HL-60/S4 treated with retinoic acid at 250 ng/mL for 4 days and 3 days (cell line): ENCODE measurements around the gene TTC13.

Experiments used
- in situ Hi-C: fragments of 300-500 bp; cut with MboI; formaldehyde crosslinking; loops from 2 replicates; pipeline ENCODE4 v1.7.0; 2022; ENCODE audit warnings: low sequenced_read_pairs

TTC13 gene

DNA sequence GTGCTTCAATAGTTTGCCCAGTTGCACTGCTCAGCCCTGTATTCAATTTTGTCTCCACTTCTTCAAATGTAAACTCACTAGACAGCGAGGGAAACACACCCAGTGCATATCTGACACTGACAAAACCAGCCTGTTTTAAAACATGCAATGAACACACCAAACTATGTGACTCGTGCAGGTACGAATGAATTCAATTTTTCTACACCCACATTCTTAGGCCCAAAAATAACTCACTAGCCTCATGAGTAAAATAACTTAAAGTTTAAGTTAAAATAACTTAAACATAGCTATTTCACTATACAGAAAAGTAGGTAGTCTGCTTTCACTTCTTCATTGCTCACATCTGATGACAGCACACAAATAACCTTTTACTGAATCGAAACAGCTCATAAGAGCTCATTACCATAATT lies 21.1 kb downstream of the TTC13 start:
- in situ Hi-C loops: no loop called here

- in situ Hi-C loops: no loop called here
Measured at GRCh38 chr1:230950404-230950803, 28.3 kb downstream of the TTC13 start.

DNA sequence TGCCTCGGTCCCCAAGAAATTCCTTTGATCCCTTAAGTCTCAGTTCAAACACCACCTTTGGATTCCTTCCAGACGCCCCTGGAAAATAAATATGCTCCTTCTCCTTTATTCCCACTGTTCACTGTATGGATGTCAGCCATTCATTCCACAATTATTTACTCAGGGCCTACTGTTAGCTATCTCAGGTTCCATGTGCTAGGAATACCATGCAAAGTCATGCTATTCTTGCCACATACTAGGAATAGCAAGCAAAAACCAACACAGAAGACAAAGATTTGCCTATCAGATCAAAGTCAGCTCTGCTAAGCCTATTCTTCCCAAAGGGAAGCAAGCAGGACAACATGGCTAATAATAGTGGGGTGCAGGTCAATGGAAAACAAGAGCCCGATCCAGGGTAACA lies 29.8 kb downstream of the TTC13 start:
- in situ Hi-C loops: no loop called here

DNA sequence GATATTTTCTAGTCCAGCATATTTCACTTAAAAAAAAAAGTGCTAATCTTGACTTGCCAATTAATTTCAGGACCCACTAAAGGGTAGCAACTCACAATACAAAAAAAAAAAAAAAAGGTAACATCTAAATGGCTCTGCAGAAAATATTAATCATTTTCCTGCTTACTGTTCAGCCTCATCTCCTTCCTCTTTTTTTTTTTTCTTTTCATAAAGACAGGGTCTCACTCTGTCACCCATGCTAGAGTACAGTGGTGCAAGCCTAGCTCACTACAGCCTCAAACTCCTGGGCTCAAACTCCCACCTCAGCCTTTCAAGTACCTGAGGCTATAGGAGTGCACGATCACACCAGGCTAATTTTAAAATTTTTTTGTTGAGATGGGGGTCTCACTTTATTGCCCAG lies 30.4 kb downstream of the TTC13 start:
- in situ Hi-C loops: no loop called here

GRCh38 chr1:230943048-230943593 lies 35.5 kb downstream of the TTC13 start:
- in situ Hi-C loops: no loop called here

- in situ Hi-C loops: no loop called here
Measured at GRCh38 chr1:230940848-230941247, 37.8 kb downstream of the TTC13 start.

- in situ Hi-C loops: no loop called here
Measured at GRCh38 chr1:230939806-230940489, 38.7 kb downstream of the TTC13 start.

DNA sequence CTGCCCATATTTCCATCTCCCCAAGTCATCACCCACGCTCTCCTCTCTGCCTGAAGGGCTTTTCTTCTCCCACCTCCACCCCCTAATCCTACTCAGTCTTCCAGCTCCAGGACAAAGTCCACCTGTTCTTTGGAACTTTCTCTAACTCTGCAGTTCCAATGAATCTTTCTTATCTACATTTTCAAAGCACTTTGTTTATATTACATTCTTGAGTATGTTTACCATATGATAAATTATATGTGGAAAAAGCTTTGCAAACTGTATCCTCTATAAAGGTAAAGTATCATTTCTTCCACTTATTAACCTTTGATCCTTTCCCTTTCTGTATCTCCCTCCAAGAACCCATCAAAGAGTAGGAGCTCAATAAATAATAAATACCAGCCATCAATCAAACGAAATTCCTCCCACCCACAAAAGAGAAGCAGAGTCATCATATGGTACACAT lies 39.7 kb downstream of the TTC13 start:
- in situ Hi-C loops: no loop called here

DNA sequence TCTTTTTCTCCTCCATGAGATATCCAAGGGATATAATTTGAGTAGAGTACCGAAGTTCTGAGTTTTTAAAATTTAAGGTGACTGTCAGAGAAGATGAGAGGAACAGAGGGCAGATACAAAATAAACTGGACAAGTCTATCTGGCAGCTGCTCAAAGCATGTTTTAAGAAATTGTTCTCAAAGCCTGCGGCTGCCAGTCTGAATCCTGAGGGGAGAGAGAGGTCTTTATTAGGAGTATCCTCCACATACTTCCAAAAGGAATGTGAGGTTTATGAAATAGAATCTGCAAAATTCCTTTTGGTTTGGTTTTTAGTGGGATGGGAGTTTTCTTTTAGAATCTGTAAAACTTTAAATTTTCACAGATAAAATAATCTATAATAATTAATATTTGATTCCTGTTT lies 41.3 kb downstream of the TTC13 start:
- in situ Hi-C loops: no loop called here

DNA sequence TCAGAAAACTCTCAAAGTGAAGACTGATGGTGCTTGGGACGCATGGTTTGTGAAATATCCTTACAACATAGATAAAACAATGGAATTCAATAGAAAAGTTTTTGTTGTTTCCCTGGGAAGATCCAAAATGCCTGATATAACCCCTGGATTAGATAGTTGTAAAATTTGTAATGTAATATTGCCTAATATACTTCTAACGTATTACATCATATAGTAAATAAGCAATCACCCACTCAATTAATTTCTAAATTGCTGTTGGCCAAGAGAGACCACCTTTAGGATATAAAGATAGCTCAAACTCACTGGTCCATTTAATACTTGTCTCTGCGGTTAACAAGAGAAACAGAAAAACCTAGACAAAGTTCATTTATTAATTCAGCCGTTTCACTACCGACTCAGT lies 42.2 kb downstream of the TTC13 start:
- in situ Hi-C loops: no loop called here

- in situ Hi-C loops: no loop called here
Measured at GRCh38 chr1:230935852-230936251, 42.8 kb downstream of the TTC13 start.

- in situ Hi-C loops: no loop called here
Measured at GRCh38 chr1:230930986-230931385, 47.7 kb downstream of the TTC13 start.

- in situ Hi-C loops: no loop called here
Measured at GRCh38 chr1:230926182-230926581, 52.5 kb downstream of the TTC13 start.

GRCh38 chr1:230925608-230926007 lies 53.1 kb downstream of the TTC13 start:
- in situ Hi-C loops: no loop called here

DNA sequence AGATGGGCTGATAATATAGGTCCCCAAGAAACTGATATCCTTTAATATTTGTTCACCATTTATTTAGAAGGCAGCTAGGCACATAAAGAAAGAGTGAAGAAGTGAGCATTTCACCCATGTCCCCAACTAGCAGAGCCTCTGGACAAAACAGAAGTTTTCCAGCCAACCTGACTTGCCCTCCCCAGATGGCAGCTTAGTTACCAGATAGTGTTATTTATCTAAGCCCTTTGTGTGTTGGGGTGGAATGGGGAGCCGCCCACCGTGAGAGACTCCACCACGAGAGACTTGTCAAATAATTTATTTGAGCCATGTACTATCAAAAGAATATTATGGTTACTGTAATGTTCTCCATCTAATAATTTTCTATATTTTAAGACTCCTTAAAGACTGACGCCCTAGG lies 55.5 kb downstream of the TTC13 start:
- in situ Hi-C loops: no loop called here

DNA sequence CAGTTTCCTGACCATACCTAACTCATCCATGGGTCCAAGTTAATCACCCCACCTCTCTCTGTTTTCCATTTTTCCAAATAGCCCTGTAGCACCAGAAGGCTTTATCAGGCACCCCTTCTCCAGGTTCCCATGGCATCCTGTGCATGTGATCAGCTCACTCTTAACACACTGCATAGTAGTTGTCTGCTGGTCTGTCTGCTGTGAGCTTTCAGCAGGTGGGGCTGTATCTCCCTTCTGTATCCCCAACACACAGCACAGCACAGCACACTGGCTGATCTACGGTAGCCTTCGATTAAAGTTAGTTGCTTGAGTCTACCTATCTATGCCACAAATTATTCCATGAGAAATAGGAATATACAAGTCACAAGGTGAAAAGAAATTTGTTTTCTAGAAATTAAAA lies 56.0 kb downstream of the TTC13 start:
- in situ Hi-C loops: no loop called here

GRCh38 chr1:230919207-230919606 lies 59.5 kb downstream of the TTC13 start:
- in situ Hi-C loops: no loop called here

DNA sequence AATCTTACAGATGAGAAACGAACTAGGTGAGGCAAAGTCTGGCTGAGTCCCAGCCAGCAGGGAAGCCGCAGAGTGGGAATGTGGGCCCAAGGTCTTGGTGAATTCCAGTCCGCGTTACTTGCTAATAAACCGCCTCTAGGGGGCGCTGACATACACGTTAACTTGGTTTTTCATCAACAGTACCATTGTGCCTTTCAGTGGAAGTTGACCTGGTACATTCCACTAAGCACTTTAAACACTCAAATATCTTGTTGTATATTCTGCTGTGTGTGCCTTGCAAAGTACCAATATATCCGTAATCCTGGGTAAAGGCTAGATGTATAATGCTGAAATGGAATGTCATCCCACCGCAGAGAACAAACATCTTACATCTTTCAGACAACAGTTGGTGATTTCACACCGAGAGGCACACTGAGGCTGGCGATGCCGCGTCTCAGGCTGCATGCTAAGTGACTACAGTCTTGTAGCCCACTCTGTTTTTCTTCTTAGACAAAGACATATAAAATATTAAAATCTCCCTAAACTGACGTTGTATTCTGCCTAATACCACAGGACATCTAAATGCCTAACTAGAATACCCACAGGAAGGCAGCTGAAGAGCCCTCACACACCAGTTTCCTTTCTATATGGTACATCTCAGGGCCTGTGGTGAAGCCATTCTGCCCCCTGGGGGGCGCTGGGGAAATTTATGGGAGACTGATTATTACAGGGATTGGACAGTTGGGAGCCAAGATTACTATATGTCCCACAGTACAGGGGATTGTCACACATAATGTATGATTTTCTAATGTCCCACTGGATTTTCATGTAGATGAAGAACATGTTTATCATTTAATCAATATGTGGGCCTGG lies 61.2 kb downstream of the TTC13 start:
- in situ Hi-C loops: no loop called here

GRCh38 chr1:230916587-230917283 lies 61.9 kb downstream of the TTC13 start:
- in situ Hi-C loops: no loop called here

GRCh38 chr1:230915078-230915477 lies 63.6 kb downstream of the TTC13 start:
- in situ Hi-C loops: no loop called here

DNA sequence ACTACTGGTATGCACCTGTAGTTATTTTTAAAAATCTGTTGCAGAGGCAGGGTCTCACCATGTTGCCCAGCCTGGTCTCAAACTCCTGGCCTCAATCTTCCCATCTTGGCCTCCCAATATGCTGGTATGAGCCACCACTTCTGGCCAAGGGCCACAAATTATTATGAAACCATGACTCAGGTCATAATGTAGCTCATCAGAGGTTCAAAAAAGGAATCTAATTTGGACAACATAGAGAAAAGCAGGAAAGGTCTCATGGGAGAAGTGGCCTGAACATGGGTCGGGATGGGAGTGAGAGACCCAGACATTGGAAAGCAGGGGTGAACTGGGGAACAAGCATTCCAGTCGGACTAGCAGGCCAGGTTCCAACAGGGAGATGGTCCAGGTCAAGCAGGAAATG lies 65.2 kb downstream of the TTC13 start:
- in situ Hi-C loops: no loop called here

- in situ Hi-C loops: no loop called here
Measured at GRCh38 chr1:230910755-230911117, 67.9 kb downstream of the TTC13 start.
